ENCODE data around the gene CPLX1.
"Not testable (repeated sequence)": the region's sequence is repeated elsewhere in the genome, so short reads cannot be mapped to it uniquely, and the experiment has no call there.

Gene CPLX1

GRCh38 chr4:780716-781492, 45.0 kb downstream of the CPLX1 start:
- no peak for DNase-seq
- in situ Hi-C loops (cut with HindIII; ENCODE audit: low pct_ligation_motif_present, low sequenced_read_pairs) = no loop called here
- Histone ChIP-seq H3K36me3 (replicated peaks) (peaks cover 25% of the 10 kb centered on the region), H3K4me3 (ENCODE audit: low read depth, low read length) (peak overlapping the region; percentile 91), H3K27ac (peak overlapping the region; percentile 88), H3K27me3 (replicated peaks) (peaks cover 10% of the 10 kb centered on the region)
- TF ChIP-seq CTCF (IDR thresholded peaks at IDR 0.05; ENCODE audit: low read depth, low read length, missing control alignments) = no peak

GRCh38 chr4:780255-780654, 45.7 kb downstream of the CPLX1 start:
- H3K27ac ChIP-seq; DNase-seq; H3K27me3 ChIP-seq (replicated peaks); in situ Hi-C loops (cut with HindIII; ENCODE audit: low pct_ligation_motif_present, low sequenced_read_pairs): not testable (repeated sequence)
- Histone ChIP-seq H3K4me3 (ENCODE audit: low read depth, low read length) (peak overlapping the region; percentile 91), H3K36me3 (replicated peaks) (peaks cover 32% of the 10 kb centered on the region)

- in situ Hi-C loops (cut with HindIII; ENCODE audit: low pct_ligation_motif_present, low sequenced_read_pairs) = no loop called here
- TF ChIP-seq CTCF (IDR thresholded peaks at IDR 0.05; ENCODE audit: low read depth, low read length, missing control alignments) = no peak
- peak overlapping the region; percentile 9 for H3K4me3 ChIP-seq (ENCODE audit: low read depth, low read length)
- no peaks in the 10 kb centered on the region for H3K27me3 ChIP-seq (replicated peaks)
- DNase-seq = no peak
- no peak overlapping the region for H3K27ac ChIP-seq
- peaks cover 39% of the 10 kb centered on the region for H3K36me3 ChIP-seq (replicated peaks)
Measured at GRCh38 chr4:779555-779954, 46.4 kb downstream of the CPLX1 start.

GRCh38 chr4:777520-778262, 48.2 kb downstream of the CPLX1 start:
- Histone ChIP-seq H3K27ac (no peak overlapping the region), H3K27me3 (replicated peaks) (no peaks in the 10 kb centered on the region), H3K36me3 (replicated peaks) (peaks cover 51% of the 10 kb centered on the region), H3K4me3 (ENCODE audit: low read depth, low read length) (no peak overlapping the region)
- no peak for DNase-seq
- no peak for TF ChIP-seq CTCF (IDR thresholded peaks at IDR 0.05; ENCODE audit: low read depth, low read length, missing control alignments)
- in situ Hi-C loops (cut with HindIII; ENCODE audit: low pct_ligation_motif_present, low sequenced_read_pairs) = no loop called here

- no peak for DNase-seq
- Histone ChIP-seq H3K4me3 (ENCODE audit: low read depth, low read length) (no peak overlapping the region), H3K36me3 (replicated peaks) (peaks cover 53% of the 10 kb centered on the region), H3K27ac (no peak overlapping the region), H3K27me3 (replicated peaks) (no peaks in the 10 kb centered on the region)
- no peak for TF ChIP-seq CTCF (IDR thresholded peaks at IDR 0.05; ENCODE audit: low read depth, low read length, missing control alignments)
- in situ Hi-C loops (cut with HindIII; ENCODE audit: low pct_ligation_motif_present, low sequenced_read_pairs) = no loop called here
Measured at GRCh38 chr4:776743-777441, 49.0 kb downstream of the CPLX1 start.

GRCh38 chr4:775485-775884, 50.4 kb downstream of the CPLX1 start:
- H3K27ac ChIP-seq; H3K4me3 ChIP-seq (ENCODE audit: low read depth, low read length); DNase-seq; in situ Hi-C loops (cut with HindIII; ENCODE audit: low pct_ligation_motif_present, low sequenced_read_pairs); H3K27me3 ChIP-seq (replicated peaks): not testable (repeated sequence)
- H3K36me3 ChIP-seq (replicated peaks) = peaks cover 55% of the 10 kb centered on the region

GRCh38 chr4:774419-775092, 51.4 kb downstream of the CPLX1 start:
- DNase-seq; H3K27me3 ChIP-seq (replicated peaks); H3K4me3 ChIP-seq (ENCODE audit: low read depth, low read length); in situ Hi-C loops (cut with HindIII; ENCODE audit: low pct_ligation_motif_present, low sequenced_read_pairs); H3K27ac ChIP-seq: not testable (repeated sequence)
- peaks cover 59% of the 10 kb centered on the region for H3K36me3 ChIP-seq (replicated peaks)

All from brain microvascular endothelial cell (primary cell).